Thoracic aorta (tissue), 2 donors: Measurements from ENCODE around the gene H6PD. TPM values are rescaled to one million over a fixed set of nuclear protein-coding genes. Genes with fewer than 3 reads are reported as not detected.

ENCODE experiments used
- ATAC-seq: fragments of 150-250 bp; one replicate; pipeline ENCODE4 v1.8.0; 2017; ENCODE audit warnings: low read depth; ENCODE audit not compliant: insufficient number of reproducible peaks, low FRiP score
- DNase-seq: peaks from one replicate; pipeline ENCODE4 v3.0.0-alpha.2; 2020; ENCODE audit warnings: low spot score
- H3K27ac ChIP-seq, 2 donors: fragments of 200-600 bp; sonication (generic); 1 replicate in 1 of 2; 2 replicates in 1 of 2; pipeline ENCODE4 v1.5.1; 2016; ENCODE audit warnings: mild to moderate bottlenecking in 2 of 2, moderate library complexity in 2 of 2
- H3K27me3 ChIP-seq: fragments of 200-600 bp; sonication (generic); replicated peaks from 2 replicates; pipeline ENCODE4 v1.6.0; 2016; ENCODE audit warnings: mild to moderate bottlenecking; ENCODE audit not compliant: insufficient read depth
- H3K36me3 ChIP-seq: fragments of 200-600 bp; sonication (generic); one replicate; pipeline ENCODE4 v1.5.1; 2016
- H3K4me1 ChIP-seq, 2 donors: fragments of 200-600 bp; sonication (generic); 1 replicate in 1 of 2; 2 replicates in 1 of 2; pipeline versions ENCODE4 v1.5.1 to v1.6.0; 2016; ENCODE audit warnings: low read depth in 2 of 2, mild to moderate bottlenecking in 1 of 2; ENCODE audit not compliant: control insufficient read depth in 1 of 2
- H3K4me3 ChIP-seq: fragments of 200-600 bp; sonication (generic); 2 replicates; pipeline ENCODE4 v1.5.1; 2016; ENCODE audit warnings: mild to moderate bottlenecking
- H3K9me3 ChIP-seq: fragments of 200-600 bp; sonication (generic); 2 replicates; pipeline ENCODE4 v1.5.1; 2016
- total RNA-seq, 2 donors: library from RNA; depleted of rRNA; stranded (reverse); fragments of >200 nt; gene quantifications; one replicate each; pipeline versions ENCODE4 v1.1.0 to v1.2.3, GENCODE V29; 2016
- TF ChIP-seq, protein P1 (sequence below): fragments of 200-600 bp; sonication (generic); IDR thresholded peaks from one replicate; pipeline ENCODE4 v1.5.1; 2019; ENCODE audit warnings: antibody characterized with exemption

Gene H6PD
- total RNA-seq, 2 donors from 2014 or later: 57.8 to 80.6 TPM

- H3K9me3 ChIP-seq: no peaks in the 10 kb centered on the region
- DNase-seq (no peak), ATAC-seq (no peak)
- no peak overlapping the region for H3K4me3 ChIP-seq
- peak overlapping the region; percentile 55 for H3K27ac ChIP-seq
- no peaks in the 10 kb centered on the region for H3K36me3 ChIP-seq
- peaks cover 47 to 99% of the 10 kb centered on the region in 2 donors for H3K4me1 ChIP-seq
- TF ChIP-seq, protein P1, sequence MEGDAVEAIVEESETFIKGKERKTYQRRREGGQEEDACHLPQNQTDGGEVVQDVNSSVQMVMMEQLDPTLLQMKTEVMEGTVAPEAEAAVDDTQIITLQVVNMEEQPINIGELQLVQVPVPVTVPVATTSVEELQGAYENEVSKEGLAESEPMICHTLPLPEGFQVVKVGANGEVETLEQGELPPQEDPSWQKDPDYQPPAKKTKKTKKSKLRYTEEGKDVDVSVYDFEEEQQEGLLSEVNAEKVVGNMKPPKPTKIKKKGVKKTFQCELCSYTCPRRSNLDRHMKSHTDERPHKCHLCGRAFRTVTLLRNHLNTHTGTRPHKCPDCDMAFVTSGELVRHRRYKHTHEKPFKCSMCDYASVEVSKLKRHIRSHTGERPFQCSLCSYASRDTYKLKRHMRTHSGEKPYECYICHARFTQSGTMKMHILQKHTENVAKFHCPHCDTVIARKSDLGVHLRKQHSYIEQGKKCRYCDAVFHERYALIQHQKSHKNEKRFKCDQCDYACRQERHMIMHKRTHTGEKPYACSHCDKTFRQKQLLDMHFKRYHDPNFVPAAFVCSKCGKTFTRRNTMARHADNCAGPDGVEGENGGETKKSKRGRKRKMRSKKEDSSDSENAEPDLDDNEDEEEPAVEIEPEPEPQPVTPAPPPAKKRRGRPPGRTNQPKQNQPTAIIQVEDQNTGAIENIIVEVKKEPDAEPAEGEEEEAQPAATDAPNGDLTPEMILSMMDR: no peak
- no peaks in the 10 kb centered on the region for H3K27me3 ChIP-seq
Observed at GRCh38 chr1:9316512-9316911, 81.9 kb downstream of the H6PD start.

GRCh38 chr1:9317072-9317471, 82.5 kb downstream of the H6PD start:
- Histone ChIP-seq H3K27me3 (no peaks in the 10 kb centered on the region), H3K9me3 (no peaks in the 10 kb centered on the region), H3K4me1 (peaks cover 49 to 100% of the 10 kb centered on the region in 2 donors), H3K4me3 (peak overlapping the region; percentile 14), H3K27ac (peak overlapping the region; percentile 27 to 55), H3K36me3 (no peaks in the 10 kb centered on the region)
- DNase-seq (no peak), ATAC-seq (no peak)
- TF ChIP-seq, protein P1: no peak

DNA sequence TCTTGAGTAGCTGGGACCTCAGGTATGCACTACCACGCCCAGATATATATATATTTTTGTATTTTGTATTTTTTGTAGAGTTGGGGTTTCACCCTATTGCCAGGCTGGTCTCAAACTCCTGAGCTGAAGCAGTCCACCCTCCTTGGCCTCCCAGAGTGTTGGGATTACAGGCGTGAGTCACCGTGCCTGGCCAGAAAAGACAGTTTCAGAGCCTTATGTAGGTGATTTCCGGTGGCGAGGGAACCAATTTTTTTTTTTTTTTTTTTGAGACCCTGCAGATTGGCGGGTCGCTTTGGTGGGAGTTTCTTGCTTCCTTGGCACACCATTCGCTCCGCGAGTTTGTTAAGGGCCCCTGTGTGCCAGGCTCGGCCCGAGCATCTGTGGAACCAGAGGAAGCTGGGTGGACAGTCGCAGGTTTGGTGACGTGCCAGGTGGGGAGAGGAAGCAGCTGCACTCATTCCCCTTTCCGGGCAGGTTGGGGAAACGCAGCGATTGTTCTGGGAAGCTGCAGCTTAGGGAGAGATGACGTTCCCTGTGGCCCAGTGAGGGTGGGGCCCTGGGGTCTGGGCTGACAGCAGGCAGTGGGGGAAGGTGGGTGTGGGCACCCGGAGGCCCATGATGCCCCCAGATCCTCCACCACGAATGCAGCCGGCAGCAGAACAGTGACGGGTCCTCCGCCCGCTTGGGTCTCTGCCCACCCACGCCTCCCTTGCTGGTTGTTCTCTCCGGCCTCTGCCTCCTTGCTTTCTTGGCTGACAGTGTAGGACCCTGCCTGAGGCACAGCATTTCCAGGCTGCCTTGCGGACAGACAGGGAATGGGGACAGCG, 83.2 kb downstream of the H6PD start:
- H3K4me1 ChIP-seq: peaks cover 54 to 98% of the 10 kb centered on the region in 2 donors
- H3K4me3 ChIP-seq: peak overlapping the region; percentile 14
- DNase-seq (no peak), ATAC-seq (peak; percentile 45)
- no peaks in the 10 kb centered on the region for H3K36me3 ChIP-seq
- no peaks in the 10 kb centered on the region for H3K27me3 ChIP-seq
- H3K9me3 ChIP-seq: no peaks in the 10 kb centered on the region
- TF ChIP-seq, protein P1: no peak
- H3K27ac ChIP-seq: peak overlapping the region; percentile 27 to 55

- Histone ChIP-seq H3K9me3 (no peaks in the 10 kb centered on the region), H3K4me1 (peaks cover 65 to 98% of the 10 kb centered on the region in 2 donors)
Observed at GRCh38 chr1:9319208-9319788, 84.7 kb downstream of the H6PD start.

More at GRCh38 chr1:9319208-9319788, 84.7 kb downstream of the H6PD start:
- H3K4me3 ChIP-seq: no peak overlapping the region
- no peaks in the 10 kb centered on the region for H3K27me3 ChIP-seq
- DNase-seq (no peak), ATAC-seq (no peak)
- peak overlapping the region; percentile 31 to 55 for H3K27ac ChIP-seq
- H3K36me3 ChIP-seq: no peaks in the 10 kb centered on the region
- TF ChIP-seq, protein P1: no peak
